GM19468 (cell line): Measurements from ENCODE around the gene WSCD1.

ENCODE experiments used
- ATAC-seq: cut with Tn5 transposase; IDR thresholded peaks from one replicate; pipeline ENCODE4 v1.9.1; 2021; ENCODE audit warnings: mild to moderate bottlenecking, moderate library complexity, moderate number of reproducible peaks; ENCODE audit not compliant: unreplicated experiment; ENCODE audit errors: extremely low read depth

The WSCD1 gene

DNA sequence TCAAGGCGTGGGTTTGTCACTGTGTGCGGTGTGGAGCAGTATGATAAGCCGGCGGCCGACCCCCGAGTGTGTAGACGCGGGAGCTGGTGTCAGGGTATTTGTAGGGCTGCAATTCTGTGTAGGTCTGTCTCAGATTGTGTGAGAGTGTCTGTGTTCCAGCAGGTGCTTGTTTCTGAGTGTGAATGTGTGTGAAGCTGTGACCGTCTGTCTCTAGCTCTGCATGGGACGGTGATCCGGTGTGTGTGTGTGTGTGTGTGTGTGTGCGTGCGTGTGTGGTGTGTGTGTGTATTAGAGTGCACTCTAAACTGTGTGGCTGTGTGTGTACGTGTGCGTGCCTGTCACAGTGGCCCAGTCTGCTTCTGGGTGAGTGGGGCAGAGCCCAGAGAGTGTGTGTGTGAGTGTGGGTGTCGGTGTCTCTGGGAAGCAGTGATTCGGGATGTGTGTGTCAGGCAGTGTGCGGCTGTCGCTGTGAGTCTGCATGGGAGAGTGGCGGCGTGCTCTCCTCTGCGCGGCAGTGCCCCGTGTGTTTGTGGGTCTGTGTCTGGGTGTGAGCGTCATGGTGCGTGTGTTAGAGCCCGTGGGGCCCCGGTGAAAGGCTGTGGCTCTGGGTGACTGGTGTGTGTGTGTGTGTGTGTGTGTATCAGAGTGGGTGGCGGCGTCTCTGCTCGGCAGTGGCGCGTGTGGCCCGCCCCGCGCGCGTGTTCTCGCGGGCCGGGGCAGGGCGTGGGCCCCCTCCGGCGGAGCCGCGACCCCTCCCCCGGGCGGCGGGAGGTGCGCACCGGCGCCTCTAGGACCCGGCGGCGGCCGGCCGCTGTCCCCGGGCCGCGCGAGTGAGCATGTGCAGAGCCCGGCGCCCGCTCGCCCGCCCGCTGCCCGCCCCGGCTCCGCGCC lies at the start of gene WSCD1:
Gene WSCD1, plus strand, starts transcription at position 841 of the 891 bp plus-strand sequence. CDS start 10,280 bp downstream, outside the sequence.
- no peak for ATAC-seq

DNA sequence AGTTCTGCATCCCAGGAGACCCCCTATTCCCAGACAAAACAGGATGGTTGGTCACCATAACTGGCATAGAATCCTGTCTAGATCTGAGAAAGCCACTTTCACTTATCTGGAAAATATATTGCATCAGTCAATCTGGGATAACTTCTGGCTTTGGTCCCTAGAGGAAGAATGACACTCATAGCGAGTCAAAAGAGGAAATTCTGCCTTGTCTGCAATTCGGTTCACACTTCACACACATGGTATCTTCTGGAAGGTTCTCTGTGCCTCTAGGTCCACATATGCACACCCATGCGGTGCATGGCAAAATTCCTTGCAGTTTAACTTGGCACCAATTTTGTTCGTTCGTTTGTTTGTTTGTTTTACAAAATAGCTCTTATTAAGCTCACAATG lies 49.2 kb upstream of the WSCD1 start:
- no peak for ATAC-seq

DNA sequence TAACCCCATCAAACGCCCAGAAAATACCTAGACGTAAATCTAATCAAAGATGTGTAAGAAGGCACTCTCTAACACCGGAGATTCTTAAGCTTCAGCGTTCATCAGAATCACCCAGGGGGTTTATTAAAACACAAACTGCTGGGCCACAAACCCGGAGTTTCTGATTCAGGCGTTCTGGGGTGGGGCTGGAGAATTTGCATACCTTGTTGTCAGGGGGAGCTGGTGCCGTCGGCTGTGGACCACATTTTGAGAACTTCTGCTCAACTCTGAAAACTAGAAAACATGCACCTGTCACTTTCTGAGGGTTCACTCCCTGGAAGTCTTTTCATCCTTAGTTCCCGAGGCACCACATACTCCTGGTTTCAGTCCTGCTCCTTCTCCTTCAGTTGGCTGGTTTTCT lies 48.6 kb upstream of the WSCD1 start:
- ATAC-seq, result no peak

DNA sequence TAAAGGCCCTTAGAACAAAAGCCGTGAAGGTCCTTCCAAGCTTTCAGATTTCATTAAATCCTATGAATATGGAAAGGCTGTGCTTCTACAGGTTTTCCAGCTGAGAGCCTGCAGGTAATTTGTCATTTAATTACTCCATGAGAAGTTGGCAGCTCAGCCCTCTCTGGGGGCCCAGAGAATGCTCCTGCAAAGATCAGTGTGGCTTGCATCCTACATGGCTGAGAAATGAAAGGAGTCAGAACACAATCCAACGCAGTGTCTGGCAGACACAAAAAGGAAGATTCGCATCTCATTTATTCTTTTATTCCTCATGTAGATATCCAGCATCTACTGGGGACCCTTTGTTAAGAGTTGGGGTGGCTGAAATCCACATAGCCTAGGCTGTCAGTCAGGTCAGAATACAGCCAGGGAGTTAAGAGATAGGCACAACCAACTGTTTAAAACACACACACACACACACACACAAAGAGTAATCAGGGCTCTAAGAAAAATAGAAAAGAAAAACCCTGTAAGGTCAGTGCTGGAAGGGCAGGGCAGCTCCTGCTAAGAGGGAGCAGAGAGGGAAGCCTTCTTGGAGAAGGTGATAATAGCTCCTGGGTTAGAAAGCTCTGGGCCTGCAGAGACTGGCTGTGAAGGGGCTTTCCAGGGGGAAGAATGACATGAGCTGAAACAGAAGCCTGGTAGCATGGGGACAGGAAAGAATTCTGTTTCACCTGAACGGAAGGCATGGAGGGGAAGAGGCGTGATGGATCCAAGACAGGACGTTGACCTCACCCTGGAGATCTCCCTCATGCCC lies 46.9 kb upstream of the WSCD1 start:
- ATAC-seq, result no peak

DNA sequence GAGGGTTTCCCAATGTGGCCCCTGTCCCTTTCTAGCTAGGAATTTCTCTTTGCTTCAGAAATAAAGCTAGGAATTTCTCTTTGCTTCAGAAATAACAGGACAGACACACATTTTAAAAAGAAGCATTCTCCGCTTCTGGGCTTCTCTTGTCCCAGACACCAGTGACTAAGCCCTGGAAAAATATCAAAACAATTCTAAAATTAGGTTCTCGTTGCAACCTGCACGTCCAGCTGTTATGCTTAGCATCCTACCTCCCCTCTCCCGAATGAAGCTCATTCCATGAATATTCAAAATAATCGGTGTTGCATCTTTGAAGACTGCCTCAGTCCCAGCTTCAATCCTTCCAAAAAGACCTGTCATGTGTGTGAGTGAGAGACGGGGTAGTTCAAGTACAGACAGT lies 45.6 kb upstream of the WSCD1 start:
- ATAC-seq, result no peak

DNA sequence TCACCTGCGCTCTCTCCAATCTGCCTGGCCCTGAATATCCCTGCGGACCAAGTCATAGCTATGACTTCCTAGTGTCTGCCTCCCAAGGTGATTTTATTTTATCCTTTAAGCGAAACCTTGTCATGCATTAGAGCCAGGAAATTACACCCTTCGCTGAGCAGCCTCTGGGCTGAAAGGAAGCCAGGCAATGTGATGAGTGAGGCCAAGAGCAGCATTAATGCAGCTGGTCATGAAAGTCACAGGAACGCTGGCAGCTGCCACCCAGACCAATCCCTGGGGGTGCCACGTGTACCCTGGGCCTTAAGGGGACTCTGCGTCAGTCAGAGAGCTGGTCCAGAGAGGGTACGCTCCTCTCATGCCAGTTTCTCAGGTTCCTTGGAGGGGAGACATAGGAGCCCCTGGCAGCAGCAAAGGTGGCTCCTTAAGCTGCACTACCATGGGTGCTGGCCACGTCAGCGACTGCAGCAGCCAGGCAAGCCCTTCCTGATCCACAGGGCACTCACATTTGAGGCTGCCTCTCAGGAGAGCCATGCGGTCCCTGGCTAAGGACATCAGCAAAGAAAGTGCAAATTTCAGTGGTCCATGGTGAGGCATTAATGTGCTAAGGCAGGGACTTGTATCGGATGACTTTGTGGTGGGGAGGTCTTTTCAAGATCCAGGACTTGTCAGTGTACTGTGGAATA lies 42.7 kb upstream of the WSCD1 start:
- no peak for ATAC-seq

DNA sequence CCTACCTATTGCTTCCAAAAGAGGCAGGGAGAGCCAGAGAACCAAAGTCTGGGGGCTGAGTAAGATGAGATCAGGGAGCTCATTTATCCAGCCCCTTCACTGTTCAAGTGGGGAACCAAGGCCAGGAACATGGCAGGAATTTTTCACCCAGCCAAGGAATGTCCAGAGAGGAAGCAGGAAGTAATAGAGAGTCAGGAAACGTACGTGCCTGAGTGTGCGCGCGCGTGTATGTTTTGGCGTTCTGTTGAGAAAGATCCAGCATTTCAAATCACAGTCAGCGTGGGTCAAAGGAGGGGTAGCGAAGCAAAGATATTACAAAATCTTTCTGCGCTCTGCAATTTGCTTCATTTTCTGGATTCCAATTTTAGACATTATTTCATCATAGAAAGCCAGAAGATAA lies 41.9 kb upstream of the WSCD1 start:
- no peak for ATAC-seq

DNA sequence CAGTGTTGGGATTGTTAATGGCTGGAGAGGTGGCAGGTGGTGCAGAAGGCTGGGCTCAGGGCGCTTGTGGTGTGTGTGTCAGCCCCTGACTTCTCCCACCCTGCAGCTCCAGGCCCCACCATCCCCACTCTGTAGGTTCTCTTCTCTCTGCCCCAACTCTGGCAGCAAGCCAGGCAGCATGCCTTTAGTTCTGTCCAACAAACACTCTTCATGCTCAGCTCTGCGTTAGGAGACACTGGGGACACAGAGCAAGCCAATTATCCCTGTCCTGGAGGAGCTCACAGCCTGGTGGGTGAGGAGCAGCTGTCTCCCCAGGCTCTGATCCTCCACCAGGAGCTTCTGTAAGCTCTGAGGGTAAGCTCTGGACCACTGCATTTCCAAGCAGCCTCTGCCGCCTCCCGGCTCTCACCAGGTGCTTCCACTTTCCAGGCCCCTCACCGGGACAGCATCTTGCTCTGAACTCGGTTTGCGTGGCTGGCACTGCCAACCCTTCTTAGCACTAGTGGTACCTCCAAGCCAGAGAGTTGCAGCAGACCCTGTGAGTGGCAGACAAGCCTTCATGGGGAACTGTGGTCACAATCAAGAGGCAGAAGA lies 34.3 kb upstream of the WSCD1 start:
- no peak for ATAC-seq

DNA sequence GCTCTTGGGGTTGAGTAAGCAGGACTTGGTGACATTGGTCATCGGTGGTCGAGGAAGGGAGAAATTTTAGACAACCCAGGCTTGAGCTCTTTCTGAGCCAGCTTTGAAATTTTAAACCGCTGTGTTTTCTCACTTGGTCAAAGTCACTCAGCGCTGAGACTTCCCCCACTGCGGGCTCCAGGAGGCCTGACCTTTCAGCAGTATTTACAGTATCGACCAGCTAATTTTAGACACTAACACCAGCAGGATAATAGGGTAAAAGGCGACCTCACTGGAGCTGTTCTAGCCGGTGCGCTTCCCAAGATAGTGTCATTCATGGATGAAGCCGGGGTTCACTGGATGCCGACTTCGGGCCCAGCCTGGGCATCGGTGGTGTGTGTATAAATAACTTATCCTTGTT lies 29.7 kb upstream of the WSCD1 start:
- no peak for ATAC-seq

DNA sequence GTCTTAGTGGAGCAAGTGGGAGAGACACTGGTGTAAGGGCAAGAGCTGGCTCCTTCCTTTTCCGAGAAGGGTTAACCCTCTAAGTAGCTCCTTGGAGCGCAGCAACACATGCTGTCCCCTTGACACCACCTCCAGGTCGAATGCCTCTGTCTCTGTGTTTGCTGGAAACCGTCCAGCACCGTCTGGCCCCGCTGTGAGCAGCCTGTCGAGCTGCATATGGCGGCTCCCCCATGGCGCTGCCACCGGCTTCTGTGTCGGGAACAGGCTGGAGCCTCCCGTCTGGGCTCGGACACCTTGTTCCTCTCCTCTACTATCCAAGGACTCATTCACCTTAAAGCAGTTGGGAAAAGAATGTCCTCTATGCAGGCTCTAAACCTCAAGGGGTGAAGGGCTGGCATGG lies 28.9 kb upstream of the WSCD1 start:
- no peak for ATAC-seq

DNA sequence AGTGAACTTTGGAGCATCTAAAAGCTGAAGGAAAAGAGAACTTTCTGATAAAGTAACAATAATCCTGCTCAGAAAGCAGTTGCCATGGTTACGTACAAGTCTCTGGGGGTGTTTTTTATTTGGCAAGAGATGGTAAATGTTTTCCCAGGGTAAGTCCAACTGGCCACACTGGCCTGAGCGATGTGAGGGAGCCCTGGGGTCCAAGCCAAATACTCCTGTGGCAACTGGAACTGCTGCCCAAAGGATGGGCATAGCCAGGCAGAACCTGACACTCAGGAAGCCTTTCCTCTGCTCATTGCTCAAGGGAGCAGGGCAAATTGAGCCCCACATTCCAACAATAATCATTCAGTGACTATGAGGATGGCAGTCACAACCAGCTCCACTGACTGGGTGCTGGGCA lies 26.8 kb upstream of the WSCD1 start:
- no peak for ATAC-seq

DNA sequence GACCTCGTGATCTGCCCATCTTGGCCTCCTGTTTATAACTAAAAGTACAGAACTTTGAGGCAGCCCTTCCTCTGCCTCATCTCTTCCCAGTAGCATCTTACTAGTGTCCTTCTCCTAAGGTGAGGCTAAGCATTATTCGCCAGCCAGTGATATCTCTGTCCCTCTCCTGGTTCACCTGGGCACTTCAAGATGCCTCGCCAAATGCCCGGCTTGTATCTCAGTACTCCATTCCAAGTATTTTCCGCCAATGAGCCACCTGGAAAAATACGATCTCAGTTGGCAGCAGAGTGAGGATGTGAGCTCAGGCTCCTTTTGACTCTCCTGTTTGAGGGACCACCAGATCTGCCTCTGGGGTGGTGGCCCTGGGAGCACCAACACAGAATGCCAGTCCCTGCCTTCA lies 25.9 kb upstream of the WSCD1 start:
- no peak for ATAC-seq

DNA sequence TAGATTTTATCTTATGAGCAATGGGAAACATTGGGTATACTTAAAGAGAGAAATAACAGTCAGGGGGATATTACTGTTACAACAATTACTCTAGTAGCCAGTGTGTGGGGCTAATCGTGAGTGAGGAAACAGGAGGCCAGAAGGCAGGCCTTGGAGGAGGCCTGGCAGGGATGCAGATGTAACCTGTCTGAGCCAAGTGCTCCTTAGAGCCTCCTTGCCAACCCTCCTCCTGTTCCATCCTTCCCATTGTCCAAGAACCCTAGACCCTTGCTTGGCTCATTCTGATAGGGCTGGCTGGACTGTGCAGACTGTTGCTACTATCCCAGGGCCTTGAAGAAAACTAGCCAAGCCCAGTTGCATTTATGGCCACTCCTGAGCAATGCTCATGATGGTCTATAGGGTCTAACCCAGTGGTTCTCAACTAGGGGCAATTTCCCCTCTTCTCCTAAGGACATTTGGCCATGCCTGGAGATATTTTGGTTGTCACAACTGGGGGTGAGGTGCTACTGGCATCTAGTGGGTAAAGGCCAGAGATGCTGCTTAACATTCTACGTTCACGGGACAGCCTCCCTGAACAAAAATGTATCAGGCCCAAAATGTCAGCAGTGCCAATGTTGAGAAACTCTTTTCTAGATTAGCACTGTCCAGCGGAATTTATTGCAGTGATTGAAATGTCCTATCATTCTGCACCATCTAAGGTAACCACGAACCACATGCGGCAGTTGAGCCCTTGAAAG lies 24.4 kb upstream of the WSCD1 start:
- ATAC-seq, result no peak

DNA sequence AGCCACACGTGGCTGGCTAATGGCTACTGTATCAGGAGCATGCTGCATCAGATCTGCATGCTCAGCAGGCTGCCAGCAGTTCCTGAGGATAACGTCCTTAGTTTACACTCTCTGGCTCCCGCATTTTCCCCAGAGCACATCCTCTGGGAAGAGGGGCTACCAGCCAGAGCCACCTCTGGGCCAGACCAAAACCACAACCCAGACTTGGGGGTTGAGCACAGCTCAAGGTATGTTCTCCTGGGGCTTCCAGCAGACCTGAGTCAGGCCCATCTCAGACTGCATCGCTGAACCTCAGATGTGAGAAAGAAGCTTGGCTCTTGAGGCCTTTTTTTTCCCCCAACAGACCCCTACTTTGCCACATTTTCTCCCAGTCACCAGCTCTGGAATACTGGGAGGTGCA lies 23.7 kb upstream of the WSCD1 start:
- ATAC-seq, result no peak

DNA sequence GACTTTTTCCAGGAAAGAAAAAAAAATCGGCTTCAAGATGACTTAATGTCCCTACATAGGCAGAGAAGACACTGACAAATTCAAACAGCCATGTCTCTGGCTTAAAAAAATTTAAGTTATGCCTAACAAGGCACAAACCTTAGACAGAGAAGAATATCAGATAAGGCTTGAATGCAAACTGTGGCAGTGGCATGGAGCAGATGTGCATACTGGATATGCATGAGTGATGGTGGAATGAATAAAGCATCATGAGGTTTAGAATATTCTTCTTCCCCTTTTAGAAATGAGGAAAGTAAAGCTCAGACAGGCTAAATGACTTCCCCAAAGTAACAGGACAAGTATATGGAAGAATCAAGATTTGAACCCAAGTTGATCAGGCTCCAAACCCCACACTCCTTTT lies 23.2 kb upstream of the WSCD1 start:
- no peak for ATAC-seq

DNA sequence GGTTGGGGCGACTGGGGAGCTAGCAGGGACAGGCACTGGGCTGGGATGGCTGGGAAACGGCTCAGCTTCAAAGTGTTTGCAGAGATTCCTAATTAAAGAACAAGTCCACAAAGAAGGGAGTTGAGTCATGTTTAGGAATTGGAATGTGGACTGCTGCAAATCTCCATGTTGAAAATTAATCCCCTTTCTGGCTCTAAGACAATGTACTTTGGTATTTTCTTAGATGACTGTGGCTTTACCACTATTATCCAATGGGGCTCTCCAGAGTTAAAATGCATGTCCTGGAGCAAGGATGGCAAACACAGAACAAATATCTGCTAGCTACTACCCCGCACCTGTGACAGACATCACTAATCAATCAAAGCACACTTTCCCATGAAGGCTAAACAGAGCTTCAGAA lies 22.2 kb upstream of the WSCD1 start:
- ATAC-seq, result no peak

DNA sequence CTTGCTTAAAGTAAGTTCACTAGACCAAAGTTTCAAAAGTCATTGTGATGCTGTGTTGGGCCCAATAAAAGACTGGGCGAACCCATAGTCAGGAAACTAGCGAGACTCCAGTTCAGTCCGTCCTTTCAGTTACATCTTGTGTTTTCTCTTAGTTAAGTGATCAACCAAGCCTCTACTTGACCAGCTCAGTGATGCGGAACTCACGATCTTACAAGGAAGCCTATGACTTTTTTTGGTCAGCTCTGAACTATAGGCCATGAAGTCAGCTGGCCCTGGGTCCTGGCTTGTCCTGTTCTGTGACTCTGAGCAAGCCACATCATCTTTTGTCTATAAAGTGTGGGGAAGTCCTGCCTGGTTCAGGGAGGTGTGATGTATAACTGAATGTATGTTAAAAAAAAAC lies 21.7 kb upstream of the WSCD1 start:
- no peak for ATAC-seq

DNA sequence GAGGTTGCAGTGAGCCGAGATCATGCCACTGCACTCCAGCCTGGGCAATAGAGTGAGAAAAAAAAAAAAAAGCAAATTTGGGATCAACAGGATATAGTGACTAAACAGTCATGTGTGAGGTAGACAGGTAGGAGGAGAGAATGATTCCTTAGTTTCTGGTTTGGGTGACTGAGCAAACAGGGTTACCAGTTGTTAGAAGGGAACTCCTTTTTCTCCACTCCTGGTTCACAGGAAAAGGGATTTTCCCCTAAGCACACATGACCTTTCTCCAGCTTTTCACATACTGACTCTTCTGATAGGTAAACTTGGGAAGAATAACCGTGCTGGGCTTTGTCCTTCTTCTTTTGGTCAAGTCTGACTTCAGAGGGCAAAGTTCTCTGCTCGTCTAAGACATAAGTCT lies 17.3 kb upstream of the WSCD1 start:
- ATAC-seq, result no peak

DNA sequence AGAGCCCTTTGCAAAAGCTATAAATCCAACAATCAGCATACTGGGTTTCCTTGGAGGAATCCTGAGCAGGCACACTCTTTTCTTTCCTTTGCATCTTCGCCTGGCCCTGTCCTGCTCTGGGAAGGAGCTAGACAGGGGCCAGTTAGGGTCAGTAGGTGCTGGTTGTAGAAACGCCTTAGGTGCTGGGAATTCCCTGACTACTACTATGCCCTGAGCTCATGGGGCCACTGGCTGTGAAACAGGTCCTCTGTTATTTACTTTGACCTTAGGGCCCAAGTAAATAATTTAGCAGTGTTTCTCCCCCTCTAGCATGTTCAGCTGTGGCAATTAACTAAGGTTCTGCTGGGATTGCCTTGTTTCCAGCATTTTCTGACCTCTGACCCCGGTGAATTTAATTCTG lies 15.8 kb upstream of the WSCD1 start:
- no peak for ATAC-seq

DNA sequence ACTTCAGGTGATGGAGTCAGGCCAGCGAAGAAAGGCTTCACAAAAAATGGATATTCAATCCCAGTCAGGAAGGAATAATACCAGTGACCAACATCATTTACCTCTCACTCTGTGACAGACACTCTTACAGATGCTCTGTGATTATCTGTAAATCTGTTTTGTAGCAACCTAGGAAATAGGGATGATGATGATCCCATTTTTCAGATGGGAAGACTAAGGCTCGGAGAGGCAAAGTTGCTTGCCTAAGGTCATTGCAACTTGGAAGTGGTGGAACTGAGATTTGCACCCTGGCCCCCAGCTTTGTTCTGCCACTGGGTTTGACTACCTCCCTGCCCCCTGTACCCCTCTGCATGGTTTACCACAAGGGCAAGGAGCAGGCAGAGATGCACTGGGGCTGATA lies 14.1 kb upstream of the WSCD1 start:
- ATAC-seq, result no peak
